NOMO-1 (cell line): ENCODE measurements around the gene MTIF3.

Source experiments
- DNase-seq, 2 experiments: peaks; one replicate each; lab custom pipeline; 2025; ENCODE audit not compliant: unreplicated experiment in 2 of 2; lab: John Stamatoyannopoulos, UW

The MTIF3 gene

GRCh38 chr13:27449936-27450828 is at the start of gene MTIF3:
Gene MTIF3, minus strand, starts transcription at chr13:27450564. Its CDS starts 10,116 bp downstream, at chr13:27440448.
- peak; percentile 94 to 98 for DNase-seq

GRCh38 chr13:27497563-27498230 is 47.3 kb upstream of the MTIF3 start:
- no peak for DNase-seq

DNA sequence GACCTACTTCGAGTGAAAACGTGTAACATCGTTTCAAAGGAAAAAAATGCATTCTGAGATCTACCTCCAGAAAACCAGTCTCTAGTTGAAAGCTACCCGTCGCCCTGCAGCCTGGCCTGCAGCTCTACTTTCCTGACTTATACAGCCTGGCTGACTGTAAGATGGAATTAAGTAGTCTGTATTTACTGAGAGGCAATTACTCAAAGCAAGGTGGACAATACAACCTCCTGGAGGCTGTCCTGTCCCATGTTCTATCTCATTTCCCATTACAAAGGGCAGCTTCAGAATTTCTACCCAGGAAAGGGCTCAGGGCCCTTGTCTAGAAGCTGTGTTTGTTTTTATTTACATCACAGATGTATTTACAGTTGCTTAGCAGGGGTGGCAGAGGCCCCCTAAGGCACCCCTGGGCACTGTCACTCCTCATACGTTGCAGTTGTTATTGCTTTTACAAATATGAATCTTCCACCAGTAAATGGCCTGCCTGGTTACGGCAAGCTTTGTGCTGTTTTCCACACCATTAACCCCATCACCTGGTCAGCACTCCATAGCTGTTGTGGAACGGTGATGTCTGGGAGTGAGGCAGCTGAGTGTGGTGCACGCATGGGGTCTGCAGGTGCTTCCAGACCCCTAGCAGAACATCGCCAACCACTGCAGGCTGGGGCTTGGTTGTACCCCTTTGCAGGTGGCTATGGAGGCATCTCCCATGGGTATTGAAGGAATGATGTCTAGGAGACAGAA is 46.3 kb upstream of the MTIF3 start:
- no peak for DNase-seq

- no peak for DNase-seq
These were observed 45.6 kb upstream of the MTIF3 start for GRCh38 chr13:27496006-27496405.

DNA sequence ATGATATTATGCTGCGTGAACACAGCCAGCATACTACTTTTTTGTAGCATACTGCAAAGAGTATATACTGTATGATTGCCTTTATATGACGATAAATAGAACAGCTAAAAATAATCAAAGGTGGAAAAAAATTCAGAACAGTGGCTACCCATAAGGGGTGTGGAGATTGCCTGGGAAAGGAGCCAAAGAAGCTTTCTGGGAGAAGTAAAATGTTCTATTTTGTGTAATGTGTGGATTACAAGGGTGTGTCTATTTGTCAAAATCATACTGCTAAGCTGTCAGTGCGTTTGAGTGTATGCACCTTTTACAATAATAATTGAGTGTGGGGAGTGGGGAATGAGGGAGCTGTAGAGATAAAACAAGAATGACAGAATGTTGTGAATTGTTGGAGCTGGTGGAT is 45.2 kb upstream of the MTIF3 start:
- no peak for DNase-seq

DNA sequence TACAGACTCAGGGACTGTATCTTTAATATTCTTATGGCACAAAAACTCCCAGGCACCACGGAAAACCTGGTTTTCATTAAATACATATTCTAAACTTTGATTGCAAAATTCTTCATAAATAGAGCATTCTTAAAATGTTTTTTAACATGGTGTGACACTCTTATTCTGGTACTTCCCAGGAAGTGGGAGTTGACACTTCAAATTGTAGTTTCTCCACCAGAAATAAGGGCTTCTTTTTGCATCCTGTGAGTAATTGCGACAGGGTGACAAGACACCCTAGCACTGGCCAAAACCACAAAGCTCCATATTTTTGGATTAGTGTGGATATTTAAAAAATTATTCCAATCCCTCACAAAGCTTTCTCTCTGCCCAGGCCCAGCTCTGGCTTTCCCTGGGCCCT is 43.6 kb upstream of the MTIF3 start:
- DNase-seq = no peak

- DNase-seq = no peak
These were observed 39.1 kb upstream of the MTIF3 start for GRCh38 chr13:27489456-27489855.

- no peak for DNase-seq
These were observed 37.4 kb upstream of the MTIF3 start for GRCh38 chr13:27487776-27488175.

GRCh38 chr13:27483421-27483820 is 33.1 kb upstream of the MTIF3 start:
- DNase-seq = no peak

DNA sequence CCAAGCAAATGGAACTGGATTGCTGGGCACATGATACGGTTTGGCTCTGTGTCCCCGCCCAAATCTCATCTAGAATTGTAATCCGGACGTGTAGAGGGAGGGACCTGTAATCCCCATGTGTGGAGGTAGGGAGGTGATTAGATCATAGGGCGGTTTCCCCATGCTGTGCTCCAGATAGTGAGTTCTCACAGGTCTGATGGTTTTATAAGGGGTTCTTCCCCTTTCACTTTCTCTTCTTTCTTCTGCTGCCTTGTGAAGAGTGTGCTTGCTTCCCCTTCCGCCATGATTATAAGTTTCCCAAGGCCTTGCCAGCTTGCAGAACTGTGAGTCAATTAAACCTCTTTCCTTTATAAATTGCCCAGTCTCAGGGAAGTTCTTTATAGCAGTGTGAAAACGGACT is 32.6 kb upstream of the MTIF3 start:
- DNase-seq = peak; percentile 90 to 100

GRCh38 chr13:27481766-27482165 is 31.4 kb upstream of the MTIF3 start:
- peak in 1 of 2 experiments; percentile 8 for DNase-seq

- peak; percentile 5 to 7 for DNase-seq
These were observed 26.8 kb upstream of the MTIF3 start for GRCh38 chr13:27476943-27477703.

- no peak for DNase-seq
These were observed 24.4 kb upstream of the MTIF3 start for GRCh38 chr13:27474751-27475268.

- no peak for DNase-seq
These were observed 22.6 kb upstream of the MTIF3 start for GRCh38 chr13:27472941-27473340.

DNA sequence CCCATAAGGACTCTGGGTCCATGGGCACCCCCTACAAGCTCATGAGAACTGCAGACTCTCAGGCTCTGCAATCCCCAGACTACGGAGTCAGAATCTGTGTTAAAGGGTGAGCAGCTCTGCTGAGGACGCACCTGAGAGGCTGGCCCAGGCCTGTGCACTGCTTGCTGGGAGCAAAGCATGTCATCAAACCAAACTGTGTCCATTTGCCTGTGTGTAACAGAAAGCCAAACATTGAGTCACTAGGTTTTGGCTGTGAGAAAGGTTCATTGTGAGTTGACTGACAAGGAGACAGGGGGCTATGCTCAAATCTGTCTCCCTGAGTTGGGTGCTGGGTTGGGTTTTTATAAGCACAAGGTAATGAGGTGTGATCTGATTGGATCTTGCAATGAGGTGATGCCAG is 22.1 kb upstream of the MTIF3 start:
- DNase-seq = no peak

GRCh38 chr13:27470075-27470820 is 19.9 kb upstream of the MTIF3 start:
- no peak for DNase-seq

DNA sequence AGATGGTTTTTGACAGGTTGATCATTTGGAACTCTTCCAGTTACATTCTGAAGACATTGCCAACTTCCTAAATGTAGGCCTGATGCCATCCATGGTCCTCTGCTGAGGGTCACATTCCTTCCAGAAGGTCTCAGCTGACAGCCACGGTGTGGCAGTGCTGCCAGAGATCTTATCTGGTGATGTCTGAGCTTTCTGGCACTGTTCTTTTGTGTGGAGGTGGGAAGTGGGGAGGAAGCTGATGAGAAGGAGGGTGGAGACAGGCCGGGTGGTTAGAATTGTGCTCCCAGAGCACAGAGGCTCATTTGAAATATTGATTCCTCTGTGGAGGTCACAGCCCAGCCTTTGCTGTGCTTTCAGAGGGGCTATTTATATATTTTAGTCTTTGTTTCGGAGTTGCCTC is 16.1 kb upstream of the MTIF3 start:
- DNase-seq = no peak

DNA sequence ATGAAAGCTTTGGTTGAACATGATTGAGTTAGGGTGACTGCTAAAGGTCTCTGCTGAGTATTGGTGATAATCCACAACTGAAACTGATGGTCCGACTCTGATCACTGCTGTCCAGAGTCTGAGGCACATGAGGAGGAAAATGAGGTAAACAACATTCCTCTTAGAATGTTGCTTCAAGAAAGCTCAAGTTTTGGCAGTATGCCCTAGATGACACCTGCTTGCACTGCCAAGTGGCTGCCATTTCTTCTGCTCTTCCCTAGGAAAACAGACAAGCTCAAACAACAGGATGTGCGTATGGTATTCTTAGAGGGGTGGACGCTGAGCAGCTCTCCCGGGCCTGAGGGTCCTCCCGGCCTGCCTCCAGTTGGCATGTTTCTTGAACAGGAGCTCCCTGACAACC is 15.2 kb upstream of the MTIF3 start:
- no peak for DNase-seq

DNA sequence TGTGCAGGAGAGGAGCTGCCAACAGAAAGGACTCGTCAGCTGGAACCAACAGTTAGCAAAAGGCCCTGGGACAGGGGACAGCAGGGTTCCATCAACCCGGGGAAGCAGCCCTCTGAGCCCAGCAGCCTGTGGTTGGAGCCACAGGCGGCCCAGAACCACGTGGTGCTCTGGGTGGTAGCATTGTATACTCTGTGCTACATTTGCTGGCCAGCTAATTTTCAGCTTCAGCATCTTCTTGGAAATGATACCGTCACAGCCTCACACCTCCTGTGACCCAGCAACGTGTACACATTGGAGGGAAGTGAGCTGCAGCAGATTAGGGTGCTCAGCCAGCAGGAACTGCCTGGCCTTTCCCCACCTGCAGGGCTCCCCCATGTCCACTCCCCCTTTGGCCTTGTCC is 13.1 kb upstream of the MTIF3 start:
- DNase-seq = no peak
